HEK293T (cell line): Measurements from ENCODE around the gene KCTD8.

ENCODE experiments used
- CTCF ChIA-PET: fragments of 350-600 bp; formaldehyde crosslinking; extraction: SDS; loops from one replicate; lab custom pipeline; 2021; ENCODE audit warnings: antibody characterized with exemption, inconsistent platforms; lab: Yijun Ruan, JAX
- POLR2A ChIA-PET: fragments of 350-600 bp; formaldehyde crosslinking; extraction: SDS; loops from one replicate; lab custom pipeline; 2020; ENCODE audit warnings: antibody characterized with exemption, inconsistent platforms; lab: Yijun Ruan, JAX
- DNase-seq: peaks from one replicate; pipeline ENCODE4 v3.0.0; 2012; ENCODE audit warnings: mixed read lengths; ENCODE audit errors: extremely low spot score
- ARNT ChIP-seq: fragments of 450-650 bp; IDR thresholded peaks from 2 replicates; pipeline ENCODE4 v1.6.1; 2017; ENCODE audit warnings: mild to moderate bottlenecking
- BHLHE40 ChIP-seq: fragments of 450-650 bp; IDR thresholded peaks from 2 replicates; pipeline ENCODE4 v1.6.1; 2016; ENCODE audit warnings: mild to moderate bottlenecking, moderate library complexity, borderline replicate concordance
- CTBP1 ChIP-seq: fragments of 450-650 bp; IDR thresholded peaks from 2 replicates; pipeline ENCODE4 v1.6.1; 2016; ENCODE audit warnings: borderline replicate concordance
- ELF4 ChIP-seq: fragments of 450-650 bp; IDR thresholded peaks from 2 replicates; pipeline ENCODE4 v1.6.1; 2017; ENCODE audit warnings: antibody characterized with exemption
- FOXA1 ChIP-seq: fragments of 450-650 bp; IDR thresholded peaks from 2 replicates; pipeline ENCODE4 v1.6.1; 2016; ENCODE audit warnings: mild to moderate bottlenecking
- FOXK2 ChIP-seq: fragments of 450-650 bp; IDR thresholded peaks from 2 replicates; pipeline ENCODE4 v1.6.1; 2016; ENCODE audit warnings: mild to moderate bottlenecking
- FOXM1 ChIP-seq: fragments of 450-650 bp; IDR thresholded peaks from 2 replicates; pipeline ENCODE4 v1.6.1; 2017; ENCODE audit warnings: mild to moderate bottlenecking, borderline replicate concordance
- HDGF ChIP-seq: fragments of 450-650 bp; IDR thresholded peaks from 2 replicates; pipeline ENCODE4 v1.6.1; 2017; ENCODE audit warnings: antibody characterized with exemption, borderline replicate concordance
- L3MBTL2 ChIP-seq: fragments of 450-650 bp; conservative IDR thresholded peaks from 2 replicates; pipeline ENCODE4 v1.6.1; 2016; ENCODE audit warnings: mild to moderate bottlenecking
- LEF1 ChIP-seq: fragments of 450-650 bp; IDR thresholded peaks from 2 replicates; pipeline ENCODE4 v1.6.1; 2017; ENCODE audit warnings: mild to moderate bottlenecking, borderline replicate concordance
- NFRKB ChIP-seq: fragments of 450-650 bp; IDR thresholded peaks from 2 replicates; pipeline ENCODE4 v1.6.1; 2016; ENCODE audit warnings: mild to moderate bottlenecking, moderate library complexity
- SP1 ChIP-seq: fragments of 450-650 bp; IDR thresholded peaks from 2 replicates; pipeline ENCODE4 v1.6.1; 2017
- SUZ12 ChIP-seq: fragments of 450-650 bp; IDR thresholded peaks from 2 replicates; pipeline ENCODE4 v1.6.1; 2016; ENCODE audit warnings: mild to moderate bottlenecking
- TARDBP ChIP-seq: fragments of 450-650 bp; IDR thresholded peaks from 2 replicates; pipeline ENCODE4 v1.6.1; 2016
- ZNF384 ChIP-seq: fragments of 450-650 bp; IDR thresholded peaks from 2 replicates; pipeline ENCODE4 v1.6.1; 2016
- TF ChIP-seq, protein P1 (sequence below): fragments of 450-650 bp; IDR thresholded peaks from 2 replicates; pipeline ENCODE4 v1.6.1; 2016

KCTD8 gene

DNA sequence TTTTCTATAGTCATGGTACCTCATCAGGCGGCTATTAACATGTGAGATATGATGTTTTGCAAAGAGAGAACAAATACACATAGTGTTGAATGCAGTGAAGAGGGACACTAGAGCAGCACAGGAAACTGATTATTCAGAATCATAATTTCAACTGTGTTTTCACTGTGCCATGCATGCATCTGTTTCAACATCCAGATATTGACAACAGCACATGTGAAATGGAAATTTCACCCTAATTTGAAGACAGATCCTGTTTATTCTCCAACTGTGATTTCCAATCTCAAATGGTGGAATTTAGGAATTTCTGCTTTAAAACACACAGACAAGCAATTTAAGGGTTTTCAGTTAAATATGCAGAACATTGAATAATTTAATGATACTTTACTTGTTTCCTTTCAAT, 288.6 kb downstream of the KCTD8 start:
- DNase-seq: no peak
- POLR2A ChIA-PET: no interaction called here
- TF ChIP-seq FOXA1 (no peak), ZNF384 (no peak), SP1 (no peak), BHLHE40 (no peak), HDGF (no peak), ARNT (no peak), NFRKB (no peak), CTBP1 (no peak), FOXM1 (no peak), ELF4 (no peak), TARDBP (no peak), FOXK2 (no peak), L3MBTL2 (no peak)
- TF ChIP-seq, protein P1, sequence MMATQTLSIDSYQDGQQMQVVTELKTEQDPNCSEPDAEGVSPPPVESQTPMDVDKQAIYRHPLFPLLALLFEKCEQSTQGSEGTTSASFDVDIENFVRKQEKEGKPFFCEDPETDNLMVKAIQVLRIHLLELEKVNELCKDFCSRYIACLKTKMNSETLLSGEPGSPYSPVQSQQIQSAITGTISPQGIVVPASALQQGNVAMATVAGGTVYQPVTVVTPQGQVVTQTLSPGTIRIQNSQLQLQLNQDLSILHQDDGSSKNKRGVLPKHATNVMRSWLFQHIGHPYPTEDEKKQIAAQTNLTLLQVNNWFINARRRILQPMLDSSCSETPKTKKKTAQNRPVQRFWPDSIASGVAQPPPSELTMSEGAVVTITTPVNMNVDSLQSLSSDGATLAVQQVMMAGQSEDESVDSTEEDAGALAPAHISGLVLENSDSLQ: no peak
- CTCF ChIA-PET: no interaction called here

DNA sequence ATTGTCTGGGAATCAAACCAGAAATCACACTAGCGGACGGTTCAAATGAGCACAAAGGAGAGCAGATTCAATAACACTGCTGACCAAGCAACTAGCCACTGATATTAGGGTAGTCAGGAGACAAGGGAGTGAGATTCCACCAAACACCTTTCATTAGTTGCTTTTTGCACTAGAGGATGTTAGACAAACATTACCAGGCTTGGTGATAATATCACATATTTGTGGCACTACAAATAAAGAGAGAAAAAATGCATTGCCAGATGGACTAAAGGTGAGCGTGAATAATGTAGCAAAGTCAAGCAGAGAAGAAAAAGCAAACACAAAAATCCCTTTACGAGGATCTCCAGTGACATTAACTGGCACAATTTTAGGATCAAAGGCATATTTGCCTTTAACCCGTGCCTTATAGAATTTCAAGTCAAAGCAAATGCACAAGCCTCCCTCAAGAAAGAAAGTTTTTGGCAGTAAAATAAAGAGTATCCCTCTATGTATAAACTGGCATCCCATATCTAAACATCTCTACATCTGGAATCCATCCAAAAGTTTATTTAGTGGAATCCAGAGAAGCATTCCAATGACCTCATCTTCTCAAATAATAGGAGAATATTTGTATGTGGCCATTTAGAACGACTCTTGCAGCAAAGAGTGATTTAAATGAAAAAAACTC, 290.9 kb downstream of the KCTD8 start:
- POLR2A ChIA-PET: no interaction called here
- TF ChIP-seq ELF4: no peak
- no peak for TF ChIP-seq SUZ12
- TF ChIP-seq, protein P1: no peak
- TF ChIP-seq FOXM1: no peak
- TF ChIP-seq FOXK2: no peak
- no peak for TF ChIP-seq CTBP1
- TF ChIP-seq BHLHE40: no peak
- TF ChIP-seq HDGF: no peak
- no peak for TF ChIP-seq SP1
- no peak for TF ChIP-seq TARDBP
- TF ChIP-seq NFRKB: no peak
- no peak for TF ChIP-seq ZNF384
- TF ChIP-seq L3MBTL2: no peak
- no peak for TF ChIP-seq FOXA1
- TF ChIP-seq LEF1: no peak
- CTCF ChIA-PET: no interaction called here
- DNase-seq: no peak

DNA sequence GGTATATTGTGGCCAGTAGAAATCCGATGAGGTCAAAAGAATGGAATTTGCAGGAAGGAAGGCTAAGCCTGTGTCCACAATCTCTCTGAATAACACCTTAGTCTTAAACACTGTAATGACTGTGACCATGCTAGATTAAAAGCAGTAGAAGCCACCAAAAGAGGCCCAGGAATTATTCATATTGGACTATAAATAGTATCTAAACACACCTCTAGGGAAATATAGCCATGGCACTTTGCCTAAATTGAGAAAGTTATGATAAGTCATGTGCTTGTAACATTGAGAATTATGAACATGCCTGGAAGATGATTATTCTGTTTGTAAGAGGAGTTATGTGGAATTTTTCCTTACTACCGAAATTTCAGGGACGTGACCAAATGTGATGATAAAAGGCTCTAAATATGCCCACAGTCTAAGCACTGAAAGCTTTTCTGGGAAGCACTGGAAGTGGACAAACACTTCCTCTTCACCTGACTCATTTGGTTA, 298.5 kb downstream of the KCTD8 start:
- POLR2A ChIA-PET: no interaction called here
- no peak for DNase-seq
- CTCF ChIA-PET: no interaction called here
- TF ChIP-seq LEF1 (no peak), SUZ12 (no peak), FOXM1 (no peak), ZNF384 (no peak), FOXK2 (no peak), NFRKB (no peak), TARDBP (no peak), BHLHE40 (no peak)

DNA sequence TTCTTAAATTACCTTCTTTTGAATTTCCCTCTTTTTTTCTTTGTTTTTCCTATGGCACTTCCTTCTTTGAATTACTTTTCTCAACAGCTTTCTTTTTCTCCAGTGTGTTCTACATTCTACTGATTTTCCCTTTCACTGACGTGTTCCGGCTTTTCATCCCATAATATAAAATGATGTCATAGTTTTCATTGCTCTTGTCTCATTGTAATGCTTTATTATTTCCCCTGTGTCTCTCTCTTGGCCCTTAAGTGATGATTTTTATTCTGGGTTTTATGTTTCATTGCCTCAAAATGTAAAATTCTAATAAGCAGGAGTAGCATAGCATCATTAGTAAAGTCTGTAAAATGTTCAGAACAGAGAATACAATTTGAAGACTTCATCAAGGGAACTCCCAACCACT, 299.3 kb downstream of the KCTD8 start:
- no peak for TF ChIP-seq FOXA1
- TF ChIP-seq NFRKB: no peak
- TF ChIP-seq SP1: no peak
- TF ChIP-seq TARDBP: no peak
- TF ChIP-seq ELF4: no peak
- no peak for TF ChIP-seq LEF1
- no peak for TF ChIP-seq ZNF384
- TF ChIP-seq ARNT: no peak
- no peak for TF ChIP-seq CTBP1
- TF ChIP-seq, protein P1: no peak
- no peak for TF ChIP-seq FOXM1
- no peak for TF ChIP-seq FOXK2
- no peak for TF ChIP-seq BHLHE40
- no peak for DNase-seq
- CTCF ChIA-PET: no interaction called here
- POLR2A ChIA-PET: no interaction called here

DNA sequence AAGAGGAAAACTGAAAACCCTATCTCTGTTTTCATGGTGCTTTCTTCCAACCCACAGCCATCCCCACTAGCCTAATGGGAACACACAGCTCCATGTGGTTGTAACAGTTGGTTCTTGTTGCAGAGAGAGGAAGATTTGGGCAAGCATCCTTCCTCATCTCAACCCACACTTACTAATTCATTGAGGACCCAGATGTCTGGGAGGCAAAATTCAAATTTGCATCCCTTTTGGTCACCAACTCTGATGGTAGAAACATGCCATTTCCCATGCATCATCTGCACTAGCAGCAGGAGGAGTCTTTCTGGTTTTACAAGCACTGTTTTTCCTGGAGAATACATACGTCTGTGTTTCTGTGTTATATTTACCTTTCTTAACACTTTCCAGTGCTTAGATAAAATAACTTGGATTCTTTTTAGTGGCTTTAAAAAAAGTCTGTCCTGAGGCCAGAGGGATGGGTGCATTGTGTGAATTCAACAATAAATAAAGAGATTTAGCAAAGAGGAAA, 301.0 kb downstream of the KCTD8 start:
- no peak for TF ChIP-seq L3MBTL2
- no peak for TF ChIP-seq ZNF384
- no peak for TF ChIP-seq BHLHE40
- POLR2A ChIA-PET: no interaction called here
- no peak for DNase-seq
- CTCF ChIA-PET: no interaction called here

DNA sequence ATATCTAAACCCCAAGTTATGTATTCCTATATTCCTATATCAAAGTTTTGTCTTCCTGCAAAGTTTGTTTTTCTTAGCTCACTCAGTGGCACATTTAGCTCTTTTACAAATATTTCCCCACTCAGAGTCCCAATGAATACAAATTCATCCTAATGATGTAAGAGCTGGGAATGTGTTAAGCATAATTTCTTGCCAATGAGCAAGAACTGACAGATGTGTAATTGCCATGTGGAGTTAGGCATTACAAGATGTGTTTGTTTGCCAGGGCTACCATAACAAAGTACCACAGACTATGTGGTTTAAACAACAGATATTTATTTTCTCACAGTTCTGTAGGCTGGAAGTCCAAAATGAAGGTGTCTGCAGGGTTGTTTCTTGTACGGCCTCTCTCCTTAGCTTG, 302.1 kb downstream of the KCTD8 start:
- ChIA-PET POLR2A (no interaction called here), CTCF (no interaction called here)
- TF ChIP-seq FOXA1: no peak
- no peak for TF ChIP-seq LEF1
- TF ChIP-seq ZNF384: no peak
- TF ChIP-seq HDGF: no peak
- TF ChIP-seq FOXM1: no peak
- TF ChIP-seq FOXK2: no peak
- TF ChIP-seq SP1: no peak
- TF ChIP-seq CTBP1: no peak
- TF ChIP-seq NFRKB: no peak
- TF ChIP-seq ARNT: no peak
- TF ChIP-seq, protein P1: no peak
- TF ChIP-seq ELF4: no peak
- no peak for TF ChIP-seq BHLHE40
- TF ChIP-seq SUZ12: no peak
- TF ChIP-seq TARDBP: no peak
- TF ChIP-seq L3MBTL2: no peak
- DNase-seq: no peak
